ENCODE data around the gene BID. TPM values are rescaled to one million over a fixed set of nuclear protein-coding genes. Genes with fewer than 3 reads are reported as not detected.

BID gene
- total RNA-seq, 1 donor: 44.3 TPM

DNA sequence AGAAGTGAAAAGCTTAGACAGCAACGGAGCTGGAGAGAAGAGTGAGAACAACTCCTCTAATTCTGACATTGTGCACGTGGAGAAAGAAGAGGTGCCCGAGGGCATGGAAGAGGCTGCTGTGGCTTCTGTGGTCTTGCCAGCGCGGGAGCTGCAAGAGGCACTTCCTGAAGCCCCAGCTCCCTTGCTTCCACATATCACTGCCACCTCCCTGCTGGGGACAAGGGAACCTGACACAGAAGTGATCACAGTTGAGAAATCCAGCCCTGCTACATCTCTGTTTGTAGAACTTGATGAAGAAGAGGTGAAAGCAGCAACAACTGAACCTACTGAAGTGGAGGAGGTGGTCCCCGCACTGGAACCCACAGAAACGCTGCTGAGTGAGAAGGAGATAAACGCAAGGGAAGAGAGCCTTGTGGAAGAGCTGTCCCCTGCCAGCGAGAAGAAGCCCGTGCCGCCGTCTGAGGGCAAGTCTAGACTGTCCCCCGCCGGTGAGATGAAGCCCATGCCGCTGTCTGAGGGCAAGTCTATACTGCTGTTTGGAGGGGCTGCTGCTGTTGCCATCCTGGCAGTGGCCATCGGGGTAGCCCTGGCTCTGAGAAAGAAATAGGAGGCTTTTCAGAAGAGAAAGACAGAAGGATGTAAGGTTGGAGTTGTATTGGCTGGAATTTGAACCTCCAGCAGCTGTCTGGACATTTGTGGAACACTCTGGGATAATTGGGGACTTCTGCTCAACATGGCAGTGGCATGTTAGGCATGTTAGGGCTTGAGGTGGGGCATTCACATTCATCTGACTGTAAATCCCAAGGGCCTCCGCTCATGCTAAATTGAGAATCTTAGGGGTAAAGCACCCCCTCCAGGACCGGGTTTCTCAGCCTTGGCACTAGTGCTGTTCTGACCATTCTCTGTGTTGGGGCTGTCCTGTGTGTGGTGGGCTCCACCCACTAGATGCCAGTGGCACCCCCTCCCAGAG is 47.1 kb downstream of the BID start:
- H3K9me3 ChIP-seq (ENCODE audit: low read depth, low read length): no peaks in the 10 kb centered on the region
- peaks cover 16% of the 10 kb centered on the region for H3K4me1 ChIP-seq (ENCODE audit: insufficient read depth, low read length)
- no peaks in the 10 kb centered on the region for H3K27me3 ChIP-seq (ENCODE audit: insufficient read depth, low read length)
- H3K4me3 ChIP-seq (ENCODE audit: low read length): no peak overlapping the region

DNA sequence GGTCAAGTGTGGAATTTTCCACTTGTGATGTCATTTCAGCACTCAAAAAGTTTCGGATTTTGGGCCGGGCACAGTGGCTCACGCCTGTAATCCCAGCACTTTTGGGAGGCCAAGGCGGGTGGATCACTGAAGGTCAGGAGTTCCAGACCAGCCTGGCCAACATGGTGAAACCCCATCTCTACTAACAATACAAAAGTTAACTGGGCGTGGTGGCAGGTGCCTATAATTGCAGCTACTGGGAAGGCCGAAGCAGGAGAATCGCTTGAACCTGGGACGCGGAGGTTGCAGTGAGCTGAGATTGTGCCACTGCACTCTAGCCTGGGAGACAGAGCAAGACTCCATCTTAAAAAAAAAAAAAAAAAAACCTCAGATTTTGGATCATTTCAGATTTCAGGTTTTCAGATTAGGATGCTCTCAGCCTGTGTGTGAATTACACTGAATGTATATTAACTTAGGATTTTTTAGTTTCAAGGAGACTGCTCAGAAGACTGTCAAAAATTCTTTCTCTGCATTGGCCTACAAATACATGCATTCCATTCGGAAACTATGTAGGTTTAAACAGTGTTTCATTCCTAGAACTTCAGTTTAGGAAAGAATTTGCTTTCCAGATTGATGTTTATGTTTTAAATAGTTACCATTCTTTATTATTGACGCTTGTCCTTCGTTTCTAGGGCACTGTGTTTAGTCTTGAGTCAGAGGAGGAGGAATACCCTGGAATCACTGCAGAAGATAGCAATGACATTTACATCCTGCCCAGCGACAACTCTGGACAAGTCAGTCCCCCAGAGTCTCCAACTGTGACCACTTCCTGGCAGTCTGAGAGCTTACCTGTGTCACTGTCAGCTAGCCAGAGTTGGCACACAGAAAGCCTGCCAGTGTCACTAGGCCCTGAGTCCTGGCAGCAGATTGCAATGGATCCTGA is 48.0 kb downstream of the BID start:
- H3K4me1 ChIP-seq (ENCODE audit: insufficient read depth, low read length): peaks cover 16% of the 10 kb centered on the region
- no peaks in the 10 kb centered on the region for H3K27me3 ChIP-seq (ENCODE audit: insufficient read depth, low read length)
- H3K9me3 ChIP-seq (ENCODE audit: low read depth, low read length): no peaks in the 10 kb centered on the region
- no peak overlapping the region for H3K4me3 ChIP-seq (ENCODE audit: low read length)

DNA sequence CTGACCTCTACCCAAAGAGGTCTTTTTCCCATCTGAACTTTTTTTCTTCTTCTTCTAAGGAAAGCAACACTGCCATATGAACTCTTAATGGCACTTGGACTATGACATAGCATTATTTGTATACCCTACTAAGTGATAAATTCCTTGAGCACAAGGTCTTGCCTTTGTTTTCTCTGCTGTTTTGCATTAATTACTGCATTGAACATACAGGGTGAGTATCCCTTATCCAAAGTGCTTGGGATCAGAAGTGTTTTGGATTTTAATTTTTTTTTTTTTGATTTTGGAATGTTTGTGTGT is 48.8 kb downstream of the BID start:
- H3K27me3 ChIP-seq (ENCODE audit: insufficient read depth, low read length): no peaks in the 10 kb centered on the region
- peaks cover 16% of the 10 kb centered on the region for H3K4me1 ChIP-seq (ENCODE audit: insufficient read depth, low read length)
- H3K9me3 ChIP-seq (ENCODE audit: low read depth, low read length): no peaks in the 10 kb centered on the region
- H3K4me3 ChIP-seq (ENCODE audit: low read length): no peak overlapping the region

DNA sequence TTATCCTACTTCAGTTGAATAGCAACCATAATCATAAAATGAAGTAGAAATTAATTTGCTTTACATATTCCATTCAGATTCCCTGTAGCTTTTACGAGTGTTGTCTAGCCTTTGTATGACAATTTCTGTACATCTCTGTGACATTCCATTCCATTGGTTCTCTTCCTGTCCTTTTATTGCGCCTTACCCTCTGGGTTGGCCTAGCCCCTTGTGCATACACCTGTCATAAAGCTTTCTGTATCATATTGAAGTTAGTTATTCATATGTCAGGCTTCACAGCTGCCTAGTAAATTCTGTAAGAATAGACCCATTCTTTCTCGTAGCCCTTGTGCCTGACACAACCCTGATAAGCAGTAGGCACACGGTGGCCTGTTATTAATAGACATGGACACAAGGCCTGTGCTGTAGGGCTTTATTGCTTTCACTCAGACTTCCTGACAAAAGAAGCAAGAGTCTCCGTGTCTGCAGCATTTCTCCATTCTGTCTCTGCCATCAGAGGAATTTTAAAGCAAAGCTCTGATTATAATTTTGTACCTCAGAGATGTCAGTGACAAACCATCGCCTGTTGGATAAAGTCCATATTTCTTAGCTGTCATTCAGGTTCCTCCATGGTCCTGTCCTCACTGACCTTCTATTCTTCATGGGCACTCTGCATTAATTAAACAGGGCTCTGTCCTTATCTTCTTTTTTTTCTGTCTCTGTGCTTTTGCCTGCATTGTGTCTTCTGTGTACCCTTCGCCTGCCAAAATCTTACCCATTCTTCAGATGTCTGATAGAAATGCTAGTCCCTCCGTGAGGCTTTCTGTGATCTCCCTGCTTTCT is 49.4 kb downstream of the BID start:
- Histone ChIP-seq H3K27me3 (ENCODE audit: insufficient read depth, low read length) (no peaks in the 10 kb centered on the region), H3K4me1 (ENCODE audit: insufficient read depth, low read length) (peaks cover 16% of the 10 kb centered on the region), H3K4me3 (ENCODE audit: low read length) (no peak overlapping the region), H3K9me3 (ENCODE audit: low read depth, low read length) (no peaks in the 10 kb centered on the region)

DNA sequence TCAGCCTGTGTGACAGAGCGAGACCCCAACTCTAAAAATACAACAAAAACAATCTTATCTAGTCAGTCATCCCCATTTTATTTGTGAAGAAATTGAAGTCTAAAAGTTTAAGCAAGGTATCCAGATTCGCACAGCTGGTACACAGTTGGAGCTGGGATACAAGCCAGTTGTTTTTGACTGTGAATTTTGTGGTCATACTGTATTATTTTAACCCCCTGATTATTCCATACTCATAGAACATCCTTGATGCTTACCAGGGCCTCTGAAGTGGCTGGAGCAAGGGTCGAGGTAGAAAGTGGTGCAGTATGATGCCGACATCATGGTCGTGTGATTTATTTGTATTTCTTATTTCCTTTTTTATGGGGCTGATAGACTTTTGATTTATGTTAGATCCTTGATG is 50.0 kb downstream of the BID start:
- Histone ChIP-seq H3K4me1 (ENCODE audit: insufficient read depth, low read length) (peaks cover 16% of the 10 kb centered on the region), H3K4me3 (ENCODE audit: low read length) (no peak overlapping the region), H3K9me3 (ENCODE audit: low read depth, low read length) (no peaks in the 10 kb centered on the region), H3K27me3 (ENCODE audit: insufficient read depth, low read length) (no peaks in the 10 kb centered on the region)

DNA sequence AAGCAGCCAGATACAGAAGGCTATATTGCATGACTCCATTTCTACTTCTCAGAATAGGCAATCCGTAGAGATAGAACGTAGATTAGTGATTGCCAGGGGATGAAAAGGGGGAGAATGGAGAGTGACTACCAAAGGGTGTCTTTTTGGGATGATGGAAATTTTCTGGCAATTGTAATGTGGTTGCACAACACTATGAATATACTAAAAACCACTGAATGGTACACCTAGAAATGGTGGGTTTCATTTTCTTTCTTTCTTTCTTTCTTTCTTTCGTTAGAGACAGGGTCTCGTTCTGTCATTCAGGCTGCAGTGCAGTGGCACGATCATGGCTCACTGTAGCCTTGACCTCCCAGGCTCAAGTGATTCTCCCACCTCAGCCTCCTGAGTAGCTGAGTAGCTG is 54.4 kb downstream of the BID start:
- no peaks in the 10 kb centered on the region for H3K27me3 ChIP-seq (ENCODE audit: insufficient read depth, low read length)
- no peak overlapping the region for H3K4me3 ChIP-seq (ENCODE audit: low read length)
- H3K4me1 ChIP-seq (ENCODE audit: insufficient read depth, low read length): no peaks in the 10 kb centered on the region
- no peaks in the 10 kb centered on the region for H3K9me3 ChIP-seq (ENCODE audit: low read depth, low read length)

DNA sequence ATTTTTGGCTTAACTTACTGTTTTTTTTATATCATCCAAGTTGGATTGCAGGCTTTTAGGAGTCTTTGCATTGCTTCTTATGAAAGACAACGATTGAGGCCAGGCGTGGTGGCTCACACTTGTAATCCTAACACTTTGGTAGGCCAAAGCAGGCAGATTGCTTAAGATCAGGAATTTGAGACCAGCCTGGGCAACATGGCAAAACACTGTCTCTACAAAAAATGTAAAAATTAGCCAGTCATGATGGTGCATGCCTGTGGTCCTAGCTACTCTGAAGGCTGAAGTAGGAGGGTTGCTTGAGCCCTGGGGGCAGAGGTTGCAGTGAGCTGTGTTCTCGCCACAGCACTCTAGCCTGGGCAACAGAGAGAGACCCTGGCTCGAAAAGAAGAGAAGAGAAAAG is 56.6 kb downstream of the BID start:
- no peaks in the 10 kb centered on the region for H3K4me1 ChIP-seq (ENCODE audit: insufficient read depth, low read length)
- no peak overlapping the region for H3K4me3 ChIP-seq (ENCODE audit: low read length)
- no peaks in the 10 kb centered on the region for H3K27me3 ChIP-seq (ENCODE audit: insufficient read depth, low read length)

DNA sequence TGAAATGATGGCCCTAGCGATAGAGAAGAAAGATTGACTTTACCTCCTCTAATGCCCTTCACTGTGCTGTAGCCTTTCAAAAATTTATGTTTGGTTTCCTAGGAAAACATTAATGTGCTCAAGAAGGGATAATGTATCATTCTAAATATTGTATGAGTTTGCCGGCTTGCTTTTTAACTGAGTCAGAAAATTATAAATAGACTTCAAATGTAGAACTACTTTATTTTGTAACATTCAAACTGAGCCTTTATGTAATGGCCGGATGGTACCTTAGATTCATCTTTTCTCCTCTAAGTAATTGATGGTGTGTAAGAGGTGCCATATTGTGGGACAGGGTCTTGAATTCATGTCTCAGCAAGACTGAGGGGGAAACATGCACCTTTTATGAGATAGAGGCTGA is 57.7 kb downstream of the BID start:
- no peaks in the 10 kb centered on the region for H3K9me3 ChIP-seq (ENCODE audit: low read depth, low read length)
- H3K4me3 ChIP-seq (ENCODE audit: low read length): no peak overlapping the region
- no peaks in the 10 kb centered on the region for H3K4me1 ChIP-seq (ENCODE audit: insufficient read depth, low read length)
- H3K27me3 ChIP-seq (ENCODE audit: insufficient read depth, low read length): no peaks in the 10 kb centered on the region

More for the DNA sequence above, 56.6 kb downstream of the BID start:
- H3K9me3 ChIP-seq (ENCODE audit: low read depth, low read length): no peaks in the 10 kb centered on the region

DNA sequence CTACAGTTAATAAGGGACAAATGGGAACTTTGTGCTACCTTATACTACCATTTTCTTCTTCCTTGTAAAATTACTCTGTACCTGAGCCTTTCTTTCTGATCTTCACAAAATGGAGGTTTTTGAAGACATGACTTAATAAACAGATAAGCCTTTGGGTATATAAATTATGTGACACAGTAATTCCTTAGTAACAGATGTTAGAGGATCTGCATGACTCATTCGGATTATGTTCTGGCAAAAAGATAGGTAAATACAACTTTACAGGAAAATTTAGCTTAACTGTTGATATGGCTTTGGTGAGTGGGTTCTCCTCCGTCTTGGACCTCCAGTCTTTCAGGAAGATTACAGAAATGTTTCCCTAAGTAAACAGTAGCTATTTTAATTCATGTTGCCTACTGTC is 61.8 kb downstream of the BID start:
- Histone ChIP-seq H3K27me3 (ENCODE audit: insufficient read depth, low read length) (no peaks in the 10 kb centered on the region), H3K4me3 (ENCODE audit: low read length) (no peak overlapping the region), H3K4me1 (ENCODE audit: insufficient read depth, low read length) (peaks cover 4% of the 10 kb centered on the region), H3K9me3 (ENCODE audit: low read depth, low read length) (no peaks in the 10 kb centered on the region)

DNA sequence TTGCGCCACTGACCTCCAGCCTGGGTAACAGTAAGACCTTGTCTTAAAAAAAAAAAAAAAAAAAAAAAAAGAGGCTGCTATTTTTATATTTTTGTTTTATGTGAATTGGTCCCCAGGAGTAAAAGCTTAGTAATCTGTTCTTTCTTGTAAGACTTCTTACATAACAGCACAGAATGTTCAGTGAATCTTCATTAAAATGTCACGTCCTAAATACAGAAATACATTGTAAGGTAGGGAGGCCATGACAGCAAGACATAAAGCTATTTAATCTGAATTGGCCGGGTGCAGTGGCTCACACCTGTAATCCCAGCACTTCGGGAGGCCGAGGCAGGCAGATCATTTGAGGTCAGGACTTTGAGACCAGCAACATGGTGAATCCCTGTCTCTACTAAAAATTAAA is 64.2 kb downstream of the BID start:
- peaks cover 22% of the 10 kb centered on the region for H3K4me1 ChIP-seq (ENCODE audit: insufficient read depth, low read length)
- H3K27me3 ChIP-seq (ENCODE audit: insufficient read depth, low read length): no peaks in the 10 kb centered on the region
- no peaks in the 10 kb centered on the region for H3K9me3 ChIP-seq (ENCODE audit: low read depth, low read length)
- H3K4me3 ChIP-seq (ENCODE audit: low read length): no peak overlapping the region

DNA sequence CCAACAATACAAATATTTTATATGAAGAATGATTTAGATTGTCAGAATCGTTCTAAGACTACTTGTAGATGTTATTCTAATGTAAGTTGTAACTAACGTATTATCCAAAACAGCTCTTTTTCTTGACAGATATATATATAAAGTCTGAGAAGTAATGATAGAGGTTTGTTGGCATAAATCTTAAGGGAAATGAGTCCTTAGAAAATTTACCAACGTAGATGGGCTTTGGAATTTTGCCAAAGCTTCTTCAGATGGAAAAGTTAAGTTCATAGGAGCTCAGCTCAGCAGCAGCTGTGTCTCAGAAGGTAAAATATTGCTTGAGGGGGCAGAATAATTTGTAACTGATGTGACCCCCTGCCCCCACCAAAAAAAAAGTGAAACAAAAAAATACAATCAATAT is 66.7 kb downstream of the BID start:
- no peak overlapping the region for H3K4me3 ChIP-seq (ENCODE audit: low read length)
- peaks cover 22% of the 10 kb centered on the region for H3K4me1 ChIP-seq (ENCODE audit: insufficient read depth, low read length)
- no peaks in the 10 kb centered on the region for H3K27me3 ChIP-seq (ENCODE audit: insufficient read depth, low read length)
- H3K9me3 ChIP-seq (ENCODE audit: low read depth, low read length): no peaks in the 10 kb centered on the region

DNA sequence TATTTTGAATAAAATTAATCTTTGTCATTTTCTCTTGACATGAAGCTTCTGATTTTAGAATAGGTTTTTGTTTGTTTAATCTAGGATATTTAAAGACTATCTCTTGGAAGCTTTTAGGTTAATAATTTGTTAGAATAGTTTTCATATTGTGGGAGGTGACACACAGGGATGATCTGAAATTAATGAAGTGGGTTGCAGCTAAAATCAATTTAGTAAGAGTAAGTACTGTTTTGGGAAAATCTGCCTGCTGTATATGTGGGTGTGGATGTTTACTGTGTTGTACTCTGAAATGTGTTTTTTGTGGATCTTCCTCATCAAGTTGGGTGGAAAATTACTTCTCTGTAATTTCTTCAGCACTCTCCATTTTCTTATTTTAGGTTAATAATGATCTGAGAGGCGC is 67.3 kb downstream of the BID start:
- peaks cover 22% of the 10 kb centered on the region for H3K4me1 ChIP-seq (ENCODE audit: insufficient read depth, low read length)
- H3K4me3 ChIP-seq (ENCODE audit: low read length): no peak overlapping the region
- no peaks in the 10 kb centered on the region for H3K9me3 ChIP-seq (ENCODE audit: low read depth, low read length)
- no peaks in the 10 kb centered on the region for H3K27me3 ChIP-seq (ENCODE audit: insufficient read depth, low read length)

DNA sequence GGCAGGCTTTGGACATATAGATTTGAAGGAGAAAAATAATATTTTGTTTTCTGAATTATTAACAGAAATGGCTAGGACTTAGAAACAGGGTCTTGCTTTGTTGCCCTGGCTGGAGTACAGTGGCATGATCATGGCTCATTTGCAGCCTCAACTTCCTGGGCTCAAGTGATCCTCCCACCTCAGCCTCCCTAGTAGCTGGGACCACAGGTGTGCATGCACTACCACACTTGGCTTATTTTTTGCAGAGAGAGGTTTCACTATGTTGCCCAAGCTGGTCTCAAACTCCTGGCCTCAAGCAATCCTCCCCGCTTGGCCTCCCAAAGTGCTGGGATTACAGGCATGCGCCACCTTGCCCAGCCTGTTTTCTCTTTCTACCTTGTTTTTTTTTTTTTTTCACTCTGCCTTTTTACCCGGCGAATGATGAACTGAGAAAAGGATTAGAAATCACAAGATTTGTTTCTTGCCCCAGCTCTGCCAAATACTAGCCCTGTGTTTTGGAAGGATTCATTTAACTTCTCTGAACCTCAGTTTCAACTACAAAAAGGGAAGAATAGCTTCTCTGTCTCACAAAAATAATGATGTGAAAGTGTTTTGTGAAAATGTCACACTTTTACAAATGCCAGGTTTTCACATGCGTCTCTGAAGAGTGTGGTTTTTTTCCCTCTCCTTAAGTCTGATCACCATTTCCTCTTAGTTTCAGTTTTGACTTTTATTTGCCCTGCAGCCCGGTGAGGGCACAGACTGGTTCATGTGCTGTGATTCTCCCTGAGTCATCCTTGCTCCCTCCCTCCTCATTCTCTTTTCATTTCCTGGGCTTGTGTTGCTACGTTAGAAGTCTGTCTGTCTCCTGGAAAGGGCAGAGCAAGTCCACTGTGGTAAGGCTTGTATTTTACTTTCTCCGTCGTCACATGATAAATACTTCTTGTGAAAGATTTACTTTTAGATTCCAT is 68.0 kb downstream of the BID start:
- H3K9me3 ChIP-seq (ENCODE audit: low read depth, low read length): no peaks in the 10 kb centered on the region
- peaks cover 22% of the 10 kb centered on the region for H3K4me1 ChIP-seq (ENCODE audit: insufficient read depth, low read length)
- peak overlapping the region; percentile 20 for H3K4me3 ChIP-seq (ENCODE audit: low read length)
- no peaks in the 10 kb centered on the region for H3K27me3 ChIP-seq (ENCODE audit: insufficient read depth, low read length)

DNA sequence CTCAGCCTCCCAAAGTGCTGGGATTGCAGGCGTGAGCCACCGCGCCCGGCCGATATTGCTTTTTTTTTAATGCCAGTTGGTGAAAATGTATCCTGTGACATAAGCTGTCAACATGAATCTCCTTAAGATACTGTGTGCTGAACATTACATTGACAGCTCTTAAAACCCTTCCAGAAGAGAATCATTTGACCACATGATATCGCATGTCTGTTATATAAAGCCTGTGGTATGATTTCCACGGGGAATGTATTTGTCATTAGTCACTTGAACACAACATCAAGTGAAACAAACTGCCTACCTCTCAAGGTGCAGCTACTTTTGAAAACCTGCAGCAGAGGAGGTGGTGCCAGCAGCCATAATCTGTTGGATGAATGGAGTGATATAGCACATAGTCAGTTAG is 68.7 kb downstream of the BID start:
- H3K9me3 ChIP-seq (ENCODE audit: low read depth, low read length): no peaks in the 10 kb centered on the region
- peaks cover 26% of the 10 kb centered on the region for H3K4me1 ChIP-seq (ENCODE audit: insufficient read depth, low read length)
- H3K4me3 ChIP-seq (ENCODE audit: low read length): no peak overlapping the region
- H3K27me3 ChIP-seq (ENCODE audit: insufficient read depth, low read length): no peaks in the 10 kb centered on the region
